K562 (cell line): Measurements from ENCODE around the gene ITGBL1. TPM values are rescaled to one million over a fixed set of nuclear protein-coding genes. Genes with fewer than 3 reads are reported as not detected.

Experiments
- ATAC-seq: fragments of 200-7000 bp; cut with Tn5 transposase; 3 replicates; pipeline ENCODE4 v1.9.1; 2020; ENCODE audit warnings: moderate library complexity
- BruUV-seq: library from RNA; stranded (reverse); fragments of 400-500 nt; replicated peaks from 2 replicates; lab custom pipeline; 2021; lab: Mats Ljungman, UMichigan
- CTCF ChIA-PET: fragments of 300-600 bp; formaldehyde crosslinking; extraction: SDS; loops from one replicate; lab custom pipeline; 2021; ENCODE audit warnings: low intra/inter-chr PET ratio; lab: Yijun Ruan, JAX
- POLR2A ChIA-PET: fragments of 300-600, 350-650 bp; sonication (Branson Sonifier 250); formaldehyde crosslinking; extraction: SDS; loops from one replicate; lab custom pipeline; 2021; ENCODE audit warnings: antibody characterized with exemption, inconsistent platforms; lab: Yijun Ruan, JAX
- DNase-seq, 4 experiments: peaks; one replicate each; pipeline versions ENCODE4 v3.0.0 to v3.0.0-alpha.2; 2011 to 2018; ENCODE audit warnings: low spot score in 3 of 4, mixed read lengths in 3 of 4; ENCODE audit errors: extremely low read depth in 1 of 4
- FAIRE-seq: peaks from 2 replicates; lab custom pipeline; 2011; peaks lifted over from hg19 to GRCh38; lab: Jason Lieb, UNC
- H2AFZ ChIP-seq: 2 replicates; pipeline ENCODE4 v1.6.0; 2011; ENCODE audit warnings: low read depth, low read length, control low read depth, inconsistent platforms
- H3K27ac ChIP-seq: fragments of 200-600 bp; 3 replicates; pipeline ENCODE4 v1.8.0; 2011; ENCODE audit warnings: low read depth, mild to moderate bottlenecking, control low read depth, inconsistent platforms, low read length, moderate library complexity, mixed read lengths; ENCODE audit errors: extremely low read depth
- H3K27me3 ChIP-seq, 2 experiments: fragments of 300-600 bp in 1 of 2; 2 replicates in 1 of 2; 3 replicates in 1 of 2; pipeline versions ENCODE4 v1.6.0 to v1.8.0; 2011; ENCODE audit warnings: inconsistent platforms in 2 of 2, low read length in 2 of 2, mild to moderate bottlenecking in 1 of 2, mixed read lengths in 1 of 2, moderate library complexity in 1 of 2; ENCODE audit not compliant: control insufficient read depth in 2 of 2, insufficient read depth in 2 of 2
- H3K36me3 ChIP-seq: fragments of 300-600 bp; 3 replicates; pipeline ENCODE4 v1.8.0; 2011; ENCODE audit warnings: mild to moderate bottlenecking, low read length, inconsistent platforms; ENCODE audit not compliant: control insufficient read depth, insufficient read depth
- H3K4me1 ChIP-seq, 2 experiments: fragments of 200-600 bp in 1 of 2; replicated peaks in 1 of 2; 2 replicates in 1 of 2; 3 replicates in 1 of 2; pipeline versions ENCODE4 v1.5.1 to v1.8.0; 2011; ENCODE audit warnings: inconsistent platforms in 2 of 2, low read length in 2 of 2, mild to moderate bottlenecking in 1 of 2, mixed read lengths in 1 of 2, moderate library complexity in 1 of 2; ENCODE audit not compliant: control insufficient read depth in 2 of 2, insufficient read depth in 2 of 2
- H3K4me2 ChIP-seq: 2 replicates; pipeline ENCODE4 v1.6.1; 2011; ENCODE audit warnings: low read length, control low read depth, inconsistent platforms, mixed read lengths; ENCODE audit not compliant: insufficient read depth
- H3K4me3 ChIP-seq: fragments of 200-600 bp; sonication (generic), shearing (Covaris generic); 2 replicates; pipeline ENCODE4 v1.5.1; 2016; ENCODE audit warnings: control low read depth, inconsistent platforms
- H3K79me2 ChIP-seq: fragments of 200-600 bp; 3 replicates; pipeline ENCODE4 v1.8.0; 2011; ENCODE audit warnings: low read length, inconsistent platforms; ENCODE audit not compliant: control insufficient read depth, insufficient read depth
- H3K9ac ChIP-seq, 2 experiments: 2 replicates each; pipeline versions ENCODE4 v1.6.0 to v1.6.1; 2011; ENCODE audit warnings: low read depth in 2 of 2, low read length in 2 of 2, control low read depth in 1 of 2, inconsistent platforms in 1 of 2, mild to moderate bottlenecking in 1 of 2, mixed read lengths in 1 of 2; ENCODE audit not compliant: insufficient read depth in 1 of 2
- H3K9me1 ChIP-seq: one replicate; pipeline ENCODE4 v1.6.0; 2011; ENCODE audit warnings: inconsistent platforms, mild to moderate bottlenecking, low read length, moderate library complexity; ENCODE audit not compliant: control insufficient read depth, insufficient read depth
- H3K9me3 ChIP-seq: replicated peaks from 2 replicates; pipeline ENCODE4 v1.5.1; 2011; ENCODE audit warnings: low read depth, low read length, inconsistent platforms; ENCODE audit not compliant: control insufficient read depth, insufficient read depth
- H4K20me1 ChIP-seq: replicated peaks from 2 replicates; pipeline ENCODE4 v1.6.1; 2011; ENCODE audit warnings: low read length, inconsistent platforms, mixed read lengths; ENCODE audit not compliant: control insufficient read depth, insufficient read depth
- ATF4 ChIP-seq: fragments of 450-650 bp; formaldehyde crosslinking; IDR thresholded peaks from 2 replicates; pipeline ENCODE4 v1.4.0; 2022; ENCODE audit warnings: mild to moderate bottlenecking, moderate library complexity
- ELK1 ChIP-seq: sonication (generic); formaldehyde crosslinking; IDR thresholded peaks from 2 replicates; pipeline ENCODE4 v1.8.1; 2022; ENCODE audit warnings: missing genetic modification reagents
- ELK3 ChIP-seq: fragments of 450-650 bp; formaldehyde crosslinking; IDR thresholded peaks from 2 replicates; pipeline ENCODE4 v1.4.0; 2020; ENCODE audit warnings: mild to moderate bottlenecking
- GATA2 ChIP-seq: sonication (generic); formaldehyde crosslinking; IDR thresholded peaks from 2 replicates; pipeline ENCODE4 v1.4.0; 2020; ENCODE audit warnings: mild to moderate bottlenecking, missing genetic modification reagents
- MEF2D ChIP-seq: conservative IDR thresholded peaks from 2 replicates; pipeline ENCODE4 v1.6.1; 2016; ENCODE audit warnings: low read depth, missing genetic modification characterization, missing compliant biosample characterization
- NFE2L1 ChIP-seq: fragments of 450-650 bp; IDR thresholded peaks from 2 replicates; pipeline ENCODE4 v1.6.1; 2016; ENCODE audit warnings: missing genetic modification characterization, low read depth, mild to moderate bottlenecking, missing compliant biosample characterization, moderate library complexity, borderline replicate concordance
- PML ChIP-seq: IDR thresholded peaks from 2 replicates; pipeline ENCODE4 v1.6.1; 2012; ENCODE audit warnings: low read length, inconsistent platforms
- RBM39 ChIP-seq: fragments of 200-400 bp; formaldehyde crosslinking; optimal IDR thresholded peaks from 2 replicates; pipeline ENCODE3; 2018; ENCODE audit warnings: low read depth, low read length
- ZMIZ1 ChIP-seq, 2 experiments: fragments of 150-350 bp in 1 of 2; IDR thresholded peaks; 2 replicates each; pipeline ENCODE4 v1.6.1; 2012 to 2016; ENCODE audit warnings: low read depth in 2 of 2, low read length in 2 of 2, mild to moderate bottlenecking in 1 of 2, moderate library complexity in 1 of 2
- ZNF174 ChIP-seq: fragments of 250-450 bp; sonication (Bioruptor Pico); IDR thresholded peaks from 2 replicates; pipeline ENCODE4 v1.4.0; 2020; ENCODE audit warnings: mild to moderate bottlenecking
- ZNF76 ChIP-seq: fragments of 250-450 bp; sonication (Bioruptor Pico); IDR thresholded peaks from 2 replicates; pipeline ENCODE4 v1.4.0; 2020; ENCODE audit warnings: mild to moderate bottlenecking, moderate library complexity, borderline replicate concordance
- ZNF764 ChIP-seq: fragments of 250-450 bp; sonication (Bioruptor Pico); IDR thresholded peaks from 2 replicates; pipeline ENCODE4 v1.4.0; 2020; ENCODE audit warnings: low read depth, mild to moderate bottlenecking, moderate library complexity
- ZNF830 ChIP-seq: fragments of 250-450 bp; sonication (Bioruptor Pico); IDR thresholded peaks from 2 replicates; pipeline ENCODE4 v1.5.0; 2021; ENCODE audit warnings: mild to moderate bottlenecking
- WGBS: fragments of 100-300 bp; shearing (Covaris generic); methylation state at CpG from one replicate; pipeline ENCODE4 v1.1.6; 2016; ENCODE audit warnings: low coverage, mixed read lengths; ENCODE audit not compliant: insufficient coverage; ENCODE audit errors: missing lambda C conversion rate; 5-methylcytosine and 5-hydroxymethylcytosine counted together
- in situ Hi-C: fragments of 300-500 bp; cut with MboI; formaldehyde crosslinking; loops from 4 replicates; pipeline ENCODE4 v1.15.0; 2018; ENCODE audit warnings: inconsistent platforms, mixed read lengths
- intact Hi-C: fragments of 100-400 bp; cut with micrococcal nuclease; formaldehyde crosslinking; loops from 2 replicates; pipeline ENCODE4 v1.14.2; 2022
- polyA plus RNA-seq, 8 experiments: library from polyadenylated mRNA; depleted of rRNA in 4 of 8; stranded (reverse) in 5 of 8; unstranded in 3 of 8; fragments of >200 nt; fragmentation: Nextera tagmentation in 2 of 8; fragmentation: Illumina TruSeq in 1 of 8; extraction: Ambion mirVana in 2 of 8; extraction: Trizol in 1 of 8; gene quantifications; 2 replicates each; pipeline versions ENCODE4 v1.2.1 to v1.2.3, GENCODE V29; 2011 to 2014; ENCODE audit warnings: inconsistent platforms in 1 of 8, missing spikeins in 1 of 8
- total RNA-seq, 7 experiments: library from RNA; depleted of rRNA in 6 of 7; stranded (reverse); fragments of >200 nt in 6 of 7; fragmentation: Illumina TruSeq in 2 of 7; extraction: Trizol in 2 of 7; gene quantifications; 2 replicates each; pipeline versions ENCODE4 v1.2.1 to v1.2.3, GENCODE V29; 2011 to 2021; ENCODE audit warnings: low replicate concordance in 1 of 7

ITGBL1 gene
- total and polyA plus RNA-seq, 9 of the 15 experiments (the other 6 are each of a cell fraction or from before 2014, with no cell fraction given), result 0.04 to 0.73 (median 0.32) TPM; not detected in 1

- Histone ChIP-seq H3K4me1 (no peaks in the 10 kb centered on the region), H3K27ac (no peak overlapping the region), H3K4me2 (no peak overlapping the region), H3K79me2 (no peaks in the 10 kb centered on the region), H3K9me3 (no peaks in the 10 kb centered on the region), H3K27me3 (no peaks in the 10 kb centered on the region), H3K36me3 (no peaks in the 10 kb centered on the region), H3K9ac (no peak overlapping the region), H4K20me1 (no peaks in the 10 kb centered on the region), H3K9me1 (no peaks in the 10 kb centered on the region), H2AFZ (no peak overlapping the region), H3K4me3 (no peak overlapping the region)
- no peak for ATAC-seq
- no TSS peak for BruUV-seq
- in situ Hi-C loops, result no loop called here
- POLR2A ChIA-PET, result no interaction called here
- intact Hi-C loops, result no loop called here
- no peak for DNase-seq
- 0% methylated on average over 3 of the region's 3 CpGs for WGBS
- TF ChIP-seq ELK1 (CRISPR knock-in tag), result no peak
- TF ChIP-seq ZNF76, result no peak
- TF ChIP-seq PML, result no peak
- no peak for TF ChIP-seq ZNF764 (CRISPR knock-in tag)
- no peak for TF ChIP-seq GATA2
- no peak for TF ChIP-seq ZMIZ1 (IDR thresholded peaks at IDR 0.05; ENCODE audit: low read depth in 2 of 2, low read length in 2 of 2)
- no peak for TF ChIP-seq ELK3 (CRISPR knock-in tag)
- no peak for TF ChIP-seq ZNF174 (CRISPR knock-in tag)
- no peak for TF ChIP-seq NFE2L1 (tag)
- no peak for TF ChIP-seq ZNF830 (CRISPR knock-in tag)
- TF ChIP-seq ATF4 (CRISPR knock-in tag), result no peak
- no peak for TF ChIP-seq RBM39
- no peak for TF ChIP-seq MEF2D (tag)
- CTCF ChIA-PET, result no interaction called here
- FAIRE-seq, result no peak
Measured at GRCh38 chr13:101492251-101492910, 39.9 kb downstream of the ITGBL1 start.
